HG03575 (cell line): ENCODE measurements around the gene ACTRT2.

Source experiments
- ATAC-seq: cut with Tn5 transposase; IDR thresholded peaks from one replicate; pipeline ENCODE4 v1.9.1; 2021; ENCODE audit not compliant: unreplicated experiment, insufficient number of reproducible peaks, low FRiP score; ENCODE audit errors: extremely low read depth

The ACTRT2 gene

DNA sequence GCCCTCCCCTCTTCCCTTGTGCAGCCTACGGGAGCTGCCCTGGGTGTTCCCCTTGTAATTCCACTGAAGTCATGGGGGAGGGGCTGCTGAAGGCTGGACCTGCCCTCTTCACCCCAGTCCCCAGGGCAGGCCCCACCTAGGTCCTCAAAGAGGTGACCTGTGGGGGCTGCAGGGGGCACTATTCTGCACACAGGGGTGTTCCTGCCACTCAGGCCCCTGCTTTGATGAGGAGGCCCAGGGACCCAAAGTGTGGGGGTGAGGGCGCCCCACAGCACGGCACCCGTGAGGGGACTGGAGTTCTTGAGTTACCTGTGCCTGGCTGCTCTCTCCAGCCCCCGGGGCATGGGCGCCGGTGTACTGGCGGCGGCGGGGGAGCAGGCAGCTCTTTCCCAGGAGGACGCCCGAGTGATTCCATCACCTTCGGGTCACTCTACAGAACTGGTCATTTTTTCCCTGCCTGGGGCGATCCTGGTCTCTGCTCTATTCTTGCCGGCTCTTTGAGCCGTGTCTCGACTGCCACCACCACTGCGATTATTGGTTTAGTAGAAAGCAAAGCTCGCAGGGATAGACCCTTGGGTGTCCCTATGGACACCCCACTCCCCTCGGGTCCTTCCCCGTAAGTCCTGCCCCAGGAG is 40.8 kb downstream of the ACTRT2 start:
- no peak for ATAC-seq

DNA sequence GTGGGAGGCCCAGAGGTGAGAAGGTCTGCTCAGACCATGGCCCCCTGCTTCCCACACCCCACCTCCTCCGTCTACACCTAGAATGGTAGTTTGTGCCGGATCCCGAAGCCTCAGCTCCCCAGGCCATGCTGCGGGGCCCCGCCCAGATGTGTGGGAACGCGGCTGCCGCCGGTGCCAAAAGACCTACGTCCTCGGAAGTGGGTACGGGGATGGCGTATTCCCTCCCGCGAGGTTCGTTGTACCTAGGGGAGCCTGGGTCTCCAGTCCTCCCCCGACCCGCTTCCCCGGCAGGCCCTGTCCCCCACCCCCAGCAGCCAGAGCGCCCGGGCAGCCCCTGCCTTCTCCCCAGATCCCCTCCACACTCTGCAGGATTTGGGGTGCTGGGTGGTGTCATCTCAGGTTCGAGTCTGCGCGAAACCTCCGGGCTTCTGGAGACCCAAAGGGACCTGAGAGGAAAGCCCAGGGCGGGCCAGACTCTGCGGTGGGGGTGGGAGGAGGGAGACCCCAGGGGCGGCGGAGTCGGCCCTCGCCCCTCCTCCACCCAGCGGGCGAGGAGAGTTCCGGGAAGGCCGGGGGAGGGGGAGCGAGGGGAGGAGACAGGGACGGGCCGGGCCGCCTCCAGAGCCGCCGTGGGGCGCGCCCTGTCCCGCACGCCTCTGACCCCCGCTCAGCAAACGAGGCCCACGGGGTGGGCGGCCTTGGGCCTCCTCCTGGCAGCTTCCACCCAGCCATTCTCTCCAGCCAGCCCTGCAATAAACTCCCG is 41.5 kb downstream of the ACTRT2 start:
- no peak for ATAC-seq

DNA sequence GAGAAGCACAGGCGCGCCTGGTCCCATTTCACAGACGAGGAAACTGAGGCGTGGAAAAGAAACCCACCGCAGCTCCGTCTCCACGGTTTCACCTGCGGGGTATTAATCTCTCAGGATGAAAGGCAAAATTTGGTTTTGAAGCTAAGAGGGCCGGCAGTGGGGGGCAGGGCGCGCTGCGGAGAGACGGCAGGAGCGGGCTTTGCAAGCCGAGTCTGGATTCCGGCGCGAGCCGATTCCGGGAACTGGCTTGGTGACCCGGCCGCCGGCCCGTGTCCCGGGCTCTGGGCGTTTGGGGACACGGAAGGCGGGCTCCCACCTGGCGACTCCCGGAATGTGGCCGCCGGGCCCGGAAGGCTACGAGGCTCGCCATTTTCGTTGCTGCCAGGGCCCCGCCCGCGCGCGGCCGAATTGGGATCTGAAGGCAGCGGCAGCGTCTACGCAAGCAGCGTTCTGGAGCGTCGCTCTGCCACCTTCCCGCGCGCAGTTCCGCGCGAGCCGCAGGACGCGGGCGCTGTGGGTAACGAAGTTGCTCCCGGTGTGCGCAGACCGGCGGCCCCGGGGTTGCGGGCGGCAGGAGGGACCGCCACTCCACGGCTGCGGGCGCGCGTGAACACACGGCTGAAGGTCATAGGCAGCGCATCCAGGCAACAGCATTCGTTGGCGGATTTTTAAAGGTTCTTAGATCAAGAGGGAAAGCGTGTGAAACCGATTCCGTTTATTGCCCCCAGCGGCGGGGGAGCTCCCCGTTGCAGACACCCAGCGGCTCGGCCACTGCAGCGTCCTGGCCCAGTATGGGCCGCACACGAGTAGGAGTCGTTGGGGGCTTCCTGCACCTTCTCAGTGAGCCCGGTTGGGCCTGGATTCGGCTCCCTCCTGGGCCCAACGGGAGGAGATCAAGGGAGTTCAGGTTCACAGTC is 42.4 kb downstream of the ACTRT2 start:
- ATAC-seq, result no peak

DNA sequence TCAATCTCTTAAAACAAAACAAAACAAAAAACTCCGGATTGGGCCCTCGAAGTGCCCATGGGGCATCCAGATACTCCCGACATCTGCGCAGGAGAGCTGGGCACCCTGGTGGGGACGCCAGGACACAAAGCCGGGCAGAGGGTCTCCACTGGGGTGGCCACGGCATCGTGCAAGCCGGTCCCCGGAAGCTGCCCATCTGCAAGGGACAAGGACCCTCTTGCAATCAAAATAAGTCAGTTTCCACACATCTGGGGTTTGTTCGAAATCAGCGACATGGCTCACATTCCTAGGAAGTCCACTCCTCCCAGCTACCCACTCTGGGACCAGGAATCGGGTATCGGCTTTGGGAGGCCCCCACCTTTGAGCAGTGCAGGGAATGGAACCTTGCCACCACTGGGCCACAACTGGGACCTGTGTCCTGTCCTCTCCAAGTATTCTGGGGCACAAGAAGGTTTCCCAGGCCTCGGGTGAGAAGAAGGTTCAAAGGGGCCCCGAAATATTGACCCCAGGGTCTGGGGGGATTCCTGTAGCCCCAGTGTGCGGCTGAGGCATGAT is 43.1 kb downstream of the ACTRT2 start:
- ATAC-seq, result no peak

DNA sequence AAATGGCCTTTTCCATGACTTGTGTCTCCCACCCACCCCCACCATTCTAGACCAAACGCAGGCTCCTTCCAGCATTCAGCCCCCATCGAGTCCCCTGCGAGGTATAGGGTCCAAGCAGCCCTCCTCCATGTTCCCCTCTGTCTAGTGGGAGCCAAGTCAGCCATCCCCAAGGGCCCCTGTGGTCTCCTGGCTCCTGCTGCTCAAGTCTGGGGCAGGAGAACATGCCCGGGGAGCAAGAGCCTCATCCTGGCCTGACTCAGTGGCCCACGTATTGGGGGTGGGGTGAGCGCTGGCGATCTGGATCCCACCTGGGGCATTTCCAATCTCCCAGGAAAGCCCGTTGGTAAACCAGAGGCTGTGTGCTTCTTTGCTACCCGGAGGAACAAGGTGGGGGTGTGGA is 43.6 kb downstream of the ACTRT2 start:
- ATAC-seq, result no peak

DNA sequence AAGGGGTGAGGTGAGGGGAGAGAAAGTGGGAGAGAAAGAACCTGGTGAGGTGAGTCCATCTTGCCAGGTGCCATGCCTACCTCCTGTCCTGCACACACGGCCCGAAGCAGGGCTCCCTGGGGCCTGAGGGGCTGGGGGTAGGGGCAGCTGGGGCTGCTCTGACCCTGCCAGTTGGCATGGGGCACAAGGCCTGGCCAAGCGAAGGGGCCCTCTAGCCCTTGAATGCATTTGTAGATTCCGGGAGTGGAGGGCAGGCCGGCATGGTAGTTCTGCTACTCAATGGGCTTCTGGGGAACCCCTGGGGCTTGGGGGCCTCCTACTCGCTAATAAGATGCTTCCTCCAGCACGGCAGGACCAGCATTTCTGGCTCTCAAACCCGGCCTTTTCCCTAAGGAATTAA is 44.1 kb downstream of the ACTRT2 start:
- no peak for ATAC-seq

DNA sequence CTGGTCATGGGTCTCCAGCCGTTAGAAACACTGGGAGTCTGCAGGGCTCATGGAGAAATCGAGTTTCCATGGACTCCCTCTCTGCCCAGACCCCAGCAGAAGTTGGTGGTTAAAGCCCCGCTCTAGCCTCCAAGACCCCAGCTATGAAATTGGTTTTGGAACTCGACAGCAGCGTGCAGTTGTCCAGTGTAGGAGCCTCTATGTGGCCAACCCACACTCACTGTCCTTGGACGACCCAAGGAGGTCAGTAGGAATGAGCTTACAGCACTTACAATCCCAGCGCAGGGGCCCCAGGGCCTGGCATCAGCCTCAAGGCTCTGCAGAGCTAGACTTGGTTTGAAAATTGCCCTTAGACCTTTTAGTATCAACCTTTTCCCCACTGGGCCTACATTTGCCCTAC is 44.5 kb downstream of the ACTRT2 start:
- no peak for ATAC-seq

DNA sequence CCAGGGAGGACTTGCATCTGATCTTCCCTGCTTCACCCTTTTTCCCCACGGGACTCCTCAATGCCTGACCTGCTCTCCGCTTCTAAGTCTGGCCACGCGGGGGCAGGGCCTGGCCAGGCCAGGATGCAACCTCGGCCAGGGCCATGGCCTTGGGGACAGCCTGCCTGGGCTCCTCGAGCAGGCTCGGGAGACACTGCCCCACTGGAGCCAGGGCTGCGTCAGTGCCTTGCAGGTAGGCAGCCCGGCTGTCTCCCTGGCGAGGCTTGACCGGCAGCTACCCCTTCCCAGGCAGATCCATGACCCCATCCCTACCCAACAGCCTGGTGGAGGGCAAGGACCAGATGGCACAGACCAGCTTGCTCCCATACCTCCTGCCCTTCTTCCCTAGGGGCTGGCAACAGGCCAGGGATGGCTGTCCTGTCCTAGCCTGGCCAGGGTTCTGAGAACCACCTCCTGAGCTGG is 45.0 kb downstream of the ACTRT2 start:
- no peak for ATAC-seq

DNA sequence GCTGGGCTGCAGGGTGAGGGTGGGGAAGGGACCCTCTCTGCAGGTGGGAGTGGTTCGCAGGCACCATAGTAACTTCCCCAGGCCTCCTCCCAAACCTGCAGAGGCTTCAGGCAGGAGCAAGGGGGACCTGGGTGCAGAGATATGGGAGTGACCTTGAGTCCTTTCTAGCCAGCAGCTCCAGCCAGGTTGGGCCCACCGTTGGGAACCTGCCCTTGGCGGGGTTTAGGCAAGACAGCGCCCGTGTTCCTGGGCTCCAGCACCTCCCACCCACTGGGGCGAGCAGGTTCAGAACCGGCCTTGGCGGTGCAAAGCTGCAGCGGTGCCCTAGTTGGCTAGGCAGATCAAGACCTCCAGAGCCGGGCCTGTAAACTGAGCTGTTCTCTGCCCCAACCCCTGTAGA is 45.6 kb downstream of the ACTRT2 start:
- ATAC-seq, result no peak

DNA sequence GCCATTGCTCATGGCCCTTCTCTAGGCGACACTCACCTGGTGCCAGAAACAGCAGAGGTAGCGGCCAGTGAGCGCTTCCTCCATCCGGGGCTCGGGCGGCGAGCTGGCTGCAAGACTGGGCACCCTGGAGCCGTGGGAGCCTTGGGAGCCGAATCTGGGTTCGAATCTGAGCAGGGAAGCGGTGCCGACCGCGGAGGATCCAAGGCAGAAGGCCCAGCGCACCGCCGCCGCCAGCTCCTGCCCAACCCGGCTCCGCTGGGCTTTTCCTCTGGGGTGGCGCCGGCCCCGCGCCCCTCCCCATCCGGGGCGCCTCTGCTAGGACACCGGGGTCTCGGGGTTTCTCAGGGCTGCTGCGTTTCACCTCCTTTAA is 46.0 kb downstream of the ACTRT2 start:
- ATAC-seq, result no peak

DNA sequence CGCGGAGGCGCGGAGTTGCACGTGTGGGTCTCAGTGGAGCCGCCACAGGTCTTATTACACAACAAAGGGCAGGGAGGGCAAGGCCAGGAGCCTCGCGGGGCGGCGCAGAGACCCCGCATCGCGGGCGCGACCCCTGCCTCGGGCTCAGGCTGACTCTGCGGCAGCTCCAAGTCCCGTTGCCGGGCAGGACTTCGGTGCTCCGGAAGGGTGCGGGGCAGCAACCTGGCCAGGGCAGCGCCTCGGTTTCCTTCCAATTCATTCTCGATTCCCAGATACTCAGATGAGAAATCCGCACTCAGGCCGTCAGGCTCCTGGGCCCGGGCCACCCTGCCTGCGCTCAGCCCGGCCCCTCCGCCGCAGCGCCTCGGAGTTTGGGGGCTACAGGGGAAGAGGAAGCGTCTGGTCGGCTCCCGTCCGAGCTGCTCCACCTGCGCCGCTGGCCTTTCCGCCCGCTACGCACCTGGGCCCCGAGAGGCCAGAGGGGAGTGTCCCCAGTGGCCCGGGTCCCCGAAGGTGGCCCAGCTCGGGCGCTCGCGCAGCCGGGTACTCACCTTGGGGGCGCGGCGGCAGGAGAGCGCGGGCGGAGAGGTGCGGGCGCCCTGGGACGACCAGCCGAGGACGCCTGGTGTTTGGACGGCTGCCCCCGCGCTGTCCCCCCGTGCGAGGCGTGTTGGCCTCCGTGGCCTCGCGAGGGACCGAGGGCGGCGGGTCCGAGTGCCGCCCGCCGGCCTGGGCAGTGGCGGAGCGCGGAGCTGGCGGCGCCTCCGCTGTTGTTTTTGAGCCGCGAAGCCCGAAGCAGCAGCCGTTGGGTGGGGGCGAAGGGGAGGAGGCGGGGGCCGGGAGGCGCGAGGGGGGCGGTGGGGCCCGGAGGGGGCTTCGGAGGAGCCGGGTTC is 46.6 kb downstream of the ACTRT2 start:
- ATAC-seq, result no peak

DNA sequence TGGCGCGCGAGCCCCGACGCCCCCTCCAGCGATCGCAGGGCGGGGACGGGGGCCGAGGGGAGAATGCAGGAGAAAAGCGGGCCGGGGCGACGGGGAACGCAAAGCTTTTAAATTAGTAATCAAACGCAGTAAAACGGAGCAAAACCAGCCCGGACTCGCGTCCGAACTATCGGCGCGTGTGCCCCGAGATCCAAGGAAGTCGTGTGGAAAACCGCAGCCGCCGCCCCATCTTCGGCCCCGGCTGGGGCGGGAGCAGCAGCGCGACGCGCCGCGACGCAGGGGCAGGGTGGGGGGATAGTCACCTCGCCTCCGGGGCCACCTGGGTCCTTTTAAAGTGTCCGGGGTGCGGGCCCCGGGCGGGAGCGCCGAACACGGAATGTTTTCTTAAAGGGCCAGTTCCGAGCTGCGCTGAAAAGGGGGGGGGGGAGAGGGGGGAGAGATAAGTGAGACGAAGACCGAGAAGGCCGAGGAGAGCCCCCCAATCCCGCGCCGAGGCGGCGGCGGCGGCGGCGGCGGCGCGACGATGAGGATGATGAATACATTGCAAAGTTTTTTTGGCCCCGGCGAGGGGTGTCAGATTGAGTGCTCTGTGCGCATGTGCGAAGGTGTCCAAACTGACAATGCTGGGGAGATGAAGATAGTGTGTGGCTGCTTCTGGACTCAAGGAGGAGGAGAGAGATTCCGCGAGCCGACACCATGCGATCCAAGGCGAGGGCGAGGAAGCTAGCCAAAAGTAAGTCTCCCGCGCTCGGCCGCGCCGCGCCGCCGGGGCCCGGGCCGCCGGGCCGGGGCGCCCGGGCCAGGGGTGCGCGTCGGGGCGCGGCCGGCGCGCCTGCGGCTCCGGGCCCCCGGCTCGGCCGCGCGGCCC is 47.5 kb downstream of the ACTRT2 start, which contains the start of gene PRDM16:
TSS of gene PRDM16 (plus strand) at position 640 of the 868 bp plus-strand sequence. CDS start at position 697, 57 bp downstream.
- ATAC-seq, result no peak

DNA sequence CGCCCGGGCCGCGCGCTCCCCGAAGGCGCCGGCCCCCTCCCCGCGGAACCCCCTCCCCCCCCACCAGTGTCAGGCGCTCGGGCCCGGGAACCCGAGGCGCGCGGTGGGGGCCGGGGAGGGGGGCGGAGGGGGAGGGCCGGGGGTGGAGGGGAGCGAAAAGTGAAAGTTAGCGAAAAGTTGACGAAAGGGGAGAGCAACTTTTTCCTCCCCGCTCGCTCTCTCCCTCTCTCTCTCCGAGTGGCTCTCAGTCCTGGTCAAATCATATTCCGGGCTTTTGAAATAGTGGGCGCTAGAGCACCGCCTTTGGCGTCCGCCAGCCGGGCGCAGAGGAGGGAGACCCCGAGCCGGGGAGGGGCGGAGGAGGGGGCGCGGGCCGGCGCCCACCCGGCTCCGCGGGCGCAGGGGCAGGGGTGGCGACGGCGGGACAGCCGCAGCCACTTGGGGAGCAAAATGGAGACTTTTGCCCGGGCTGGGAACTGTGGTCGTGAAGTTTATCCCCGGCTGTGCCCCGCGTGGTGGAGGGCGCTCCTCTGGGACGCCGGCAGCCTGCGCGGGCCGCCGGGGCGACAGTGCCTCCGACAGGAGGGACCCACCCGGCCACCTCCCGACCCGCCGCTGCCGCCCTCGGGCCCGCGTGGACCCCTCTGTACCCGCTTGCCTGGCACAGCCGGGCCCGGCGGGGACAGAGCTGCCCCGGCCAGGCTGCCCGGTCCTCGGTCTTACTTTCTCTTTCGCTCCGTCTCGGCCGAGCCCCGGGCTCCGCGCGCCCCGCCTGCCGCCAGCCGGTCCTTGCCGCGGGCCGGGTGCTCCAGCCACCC is 48.4 kb downstream of the ACTRT2 start:
- no peak for ATAC-seq

DNA sequence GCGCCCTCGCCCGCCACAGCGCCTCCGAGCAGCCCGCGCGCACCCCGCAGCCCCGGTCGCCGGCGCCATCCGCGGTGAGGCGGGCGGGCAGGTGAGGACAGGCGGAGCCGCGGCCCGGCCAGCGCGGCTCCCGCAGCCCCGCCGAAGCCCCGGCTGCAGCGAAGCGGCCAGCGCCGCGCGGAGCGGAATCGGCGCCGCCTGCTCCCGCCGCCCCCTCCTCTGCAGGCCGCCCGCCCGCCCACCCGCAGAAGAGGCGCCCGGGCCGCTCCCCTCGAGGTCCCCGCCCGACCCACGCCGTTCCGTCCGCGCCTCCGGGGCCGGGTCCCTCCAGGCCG is 49.0 kb downstream of the ACTRT2 start:
- no peak for ATAC-seq

DNA sequence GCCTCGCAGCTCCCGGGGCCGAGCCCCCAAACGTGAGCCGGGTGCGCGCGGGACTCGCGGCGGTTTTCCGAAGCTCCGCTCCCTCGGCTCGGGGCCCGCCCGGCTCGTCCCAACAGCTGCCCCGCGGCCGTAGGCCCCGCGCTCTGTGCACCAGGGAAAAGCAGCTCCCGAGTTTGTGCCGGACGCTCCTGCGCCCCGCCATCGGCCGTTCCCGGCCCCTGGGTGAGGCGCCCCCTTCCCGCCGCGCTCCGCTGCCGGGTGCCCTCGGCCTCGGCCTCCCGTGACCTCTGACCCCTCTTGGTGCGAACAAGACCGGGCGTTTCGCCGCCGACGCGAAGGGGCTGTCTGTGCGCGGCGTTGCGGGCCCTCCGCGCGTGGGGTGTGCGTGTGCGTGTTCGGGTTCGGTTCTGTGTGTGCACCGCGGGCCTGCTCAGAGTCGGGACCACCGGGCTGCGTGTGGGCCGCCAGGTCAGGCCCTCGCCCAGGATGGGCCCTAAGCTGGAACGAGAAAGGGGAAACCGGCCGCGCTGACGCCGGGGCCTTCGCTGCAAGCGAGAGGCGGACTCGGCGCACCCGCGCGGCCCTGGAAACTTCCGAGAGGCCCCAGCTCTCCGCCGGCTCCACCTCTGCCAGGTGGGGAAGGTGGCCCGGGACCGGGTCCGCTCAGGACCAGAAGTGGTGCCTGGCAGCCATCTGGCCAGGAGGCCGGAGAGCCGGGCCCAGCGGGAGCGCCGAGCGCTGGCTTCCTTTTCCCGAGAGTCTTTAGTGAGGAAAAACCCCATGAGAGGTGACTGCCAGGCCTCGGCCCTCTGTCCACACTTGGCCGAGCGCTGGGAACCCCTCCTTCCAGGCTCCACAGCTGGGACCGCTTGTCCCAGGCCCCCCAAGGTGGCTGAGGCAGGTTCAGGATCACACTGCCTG is 49.6 kb downstream of the ACTRT2 start:
- no peak for ATAC-seq
